ENCODE measurements around the gene UGT1A9.

GRCh38 chr2:233654501-233654900 lies 17.2 kb upstream of the UGT1A9 start:
- TF ChIP-seq TAF1 (IDR thresholded peaks at IDR 0.05; ENCODE audit: borderline replicate concordance, low read depth, low read length) (no peak), POLR2A (IDR thresholded peaks at IDR 0.05; ENCODE audit: low read depth, low read length) (no peak), POLR2AphosphoS5 (IDR thresholded peaks at IDR 0.05; ENCODE audit: low read depth, low read length) (no peak)
